Fibroblast of skin of right quadriceps (primary cell): ENCODE results near the gene GCN1.

Experiments used
- DNase-seq: peaks from one replicate; pipeline ENCODE4 v3.0.0-alpha.2; 2013

GCN1 gene

DNA sequence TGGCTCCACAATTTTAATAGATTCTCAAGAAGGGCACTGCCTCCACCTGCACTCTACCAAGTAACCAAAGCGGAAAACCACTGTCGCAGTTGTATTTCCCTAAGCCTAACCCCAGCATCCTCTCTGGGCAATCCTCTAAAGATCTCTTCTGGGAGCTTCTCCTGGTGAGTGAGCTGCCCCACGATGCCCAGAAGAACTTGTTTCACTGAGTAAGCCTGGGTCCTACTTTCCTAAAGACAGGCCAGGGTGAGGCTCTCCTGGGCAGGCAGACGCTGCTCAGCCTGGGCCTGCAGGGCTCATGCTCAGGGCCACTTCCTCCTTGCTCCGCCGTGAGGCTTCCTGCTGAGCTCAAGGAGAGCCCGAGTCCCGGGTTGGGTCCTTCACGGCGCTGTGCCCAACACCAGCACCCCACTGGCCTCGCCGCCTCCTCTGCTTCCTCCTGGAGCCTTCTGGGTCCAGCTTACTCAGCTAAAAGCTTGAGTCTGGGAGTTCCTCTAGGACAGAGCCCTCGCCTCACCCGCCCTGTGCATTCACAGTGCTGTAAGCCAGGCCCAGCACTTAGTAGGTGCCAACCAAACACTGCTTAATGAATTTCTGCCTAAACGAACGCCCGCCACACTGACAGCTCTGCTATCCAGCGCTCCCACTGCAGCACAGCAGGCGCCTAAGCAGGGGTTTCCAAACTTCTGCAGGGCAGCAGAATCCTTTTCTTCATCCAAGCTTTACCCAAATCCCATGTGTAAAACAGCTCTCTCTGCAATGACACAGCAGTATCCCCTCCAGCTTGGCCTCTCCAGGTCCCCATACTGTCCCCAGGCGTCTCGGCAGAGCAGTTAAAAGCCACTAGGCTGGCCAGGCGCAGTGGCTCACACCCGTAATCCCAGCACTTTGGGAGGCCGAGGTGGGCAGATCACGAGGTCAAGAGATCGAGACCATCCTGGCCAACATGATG lies 83.7 kb downstream of the GCN1 start:
- no peak for DNase-seq

DNA sequence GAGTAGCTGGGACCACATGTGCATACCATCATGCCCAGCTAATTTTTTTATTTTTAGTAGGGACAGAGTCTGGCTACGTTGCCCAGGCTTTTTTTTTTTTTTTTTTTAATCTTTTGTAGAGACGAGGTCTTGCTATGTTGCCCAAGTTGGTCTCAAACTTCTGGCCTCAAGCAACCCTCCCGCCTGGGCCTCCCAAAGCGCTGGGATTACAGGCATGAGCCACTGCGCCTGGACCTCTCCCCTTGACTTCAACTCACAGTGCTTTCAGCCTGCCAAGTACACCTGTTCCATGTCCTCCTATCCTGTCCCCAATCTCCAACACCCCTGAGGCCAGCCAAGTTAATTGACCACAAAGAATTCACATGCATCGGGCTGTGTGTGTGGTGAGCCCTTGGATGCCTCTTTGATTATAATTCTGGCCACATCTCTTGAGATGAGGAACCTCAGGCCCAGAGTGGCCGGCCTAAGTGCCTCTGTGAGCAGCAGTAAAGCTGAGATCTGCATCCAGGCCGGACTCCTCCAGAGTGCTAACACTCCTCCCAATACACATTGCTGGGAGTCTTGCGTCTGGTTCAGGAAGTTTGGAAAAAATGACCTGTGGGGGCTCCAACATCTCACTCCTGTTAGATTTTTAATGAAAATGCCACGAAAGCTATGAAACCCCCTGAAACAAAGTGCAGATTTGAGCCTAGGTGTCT lies 84.8 kb downstream of the GCN1 start:
- DNase-seq, result no peak

GRCh38 chr12:120106151-120106550 lies 88.4 kb downstream of the GCN1 start:
- no peak for DNase-seq

- no peak for DNase-seq
Observed at GRCh38 chr12:120103371-120103770, 91.1 kb downstream of the GCN1 start.

DNA sequence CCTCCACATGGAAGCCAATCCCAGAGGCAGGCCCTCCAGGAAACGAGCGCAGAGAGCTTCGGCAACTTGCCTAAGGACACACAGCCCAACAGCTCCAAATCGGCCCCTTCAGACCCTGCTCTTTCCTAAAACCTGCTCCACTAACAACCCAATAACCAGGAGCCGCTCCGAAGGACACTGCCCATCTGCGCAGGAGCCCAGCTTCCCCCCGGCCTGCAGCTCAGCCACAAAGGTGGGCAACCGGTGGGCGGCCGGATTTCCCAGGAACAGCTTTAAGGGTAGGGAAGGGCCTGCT lies 91.5 kb downstream of the GCN1 start:
- DNase-seq, result no peak

GRCh38 chr12:120102189-120103043 lies 92.1 kb downstream of the GCN1 start:
- no peak for DNase-seq

DNA sequence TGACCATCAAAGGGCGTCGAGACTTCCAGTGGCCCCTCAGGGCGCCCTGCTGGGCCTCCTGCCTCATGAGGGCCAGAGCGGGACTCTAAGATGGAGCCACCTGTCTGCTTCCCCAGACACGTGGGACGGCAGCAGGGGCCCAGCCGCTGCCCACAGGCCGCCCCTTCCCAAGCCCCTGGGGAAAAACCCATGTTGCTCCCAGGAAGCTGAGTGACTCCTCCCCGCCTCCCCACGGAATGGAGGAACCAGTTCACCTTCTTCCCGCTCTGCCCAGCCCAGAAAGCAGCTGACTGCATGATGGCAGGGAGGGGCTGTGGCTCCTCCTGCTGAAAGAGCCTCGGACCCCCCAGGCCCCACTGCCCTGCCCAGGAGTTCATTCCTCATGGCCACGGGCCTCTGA lies 92.9 kb downstream of the GCN1 start:
- no peak for DNase-seq

DNA sequence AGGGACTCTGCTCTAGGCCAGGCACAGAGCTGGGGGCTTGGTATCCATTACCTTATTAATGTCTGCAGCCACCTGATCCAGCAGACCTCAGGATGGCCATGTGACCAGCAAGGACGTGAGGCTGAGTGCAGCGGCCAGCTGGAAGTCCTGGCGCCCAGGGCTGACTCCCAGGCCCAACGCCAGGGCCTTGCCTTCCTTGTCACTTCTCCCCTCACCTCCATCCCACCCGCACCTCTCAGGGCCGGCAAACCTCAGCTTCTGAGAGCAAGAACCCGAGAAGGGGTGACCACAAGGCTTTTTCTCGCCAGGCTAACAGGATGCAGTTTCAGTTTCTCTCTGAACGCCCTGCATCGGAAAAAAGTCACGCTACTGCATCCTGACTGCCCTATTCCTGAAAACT lies 93.3 kb downstream of the GCN1 start:
- no peak for DNase-seq

DNA sequence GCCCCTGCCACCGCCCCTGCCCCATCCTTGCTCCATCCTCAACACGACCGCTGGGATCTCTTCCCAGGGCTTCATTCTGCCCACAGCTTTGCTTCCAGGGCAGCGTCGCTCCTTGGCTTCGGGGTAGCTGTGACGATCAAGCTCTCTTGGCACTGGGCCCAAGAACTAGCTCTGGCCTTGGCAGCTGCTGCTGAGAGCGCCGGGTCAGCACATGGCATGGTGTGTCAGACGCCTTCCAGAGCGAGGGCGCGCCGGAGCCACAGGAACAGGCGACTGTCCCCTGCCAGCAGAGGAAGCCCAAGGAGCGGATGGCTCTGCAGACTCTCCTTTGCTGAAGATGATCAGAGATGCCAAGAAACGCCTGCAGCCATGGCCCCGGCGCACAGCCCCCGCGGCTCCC lies 93.9 kb downstream of the GCN1 start:
- no peak for DNase-seq

DNA sequence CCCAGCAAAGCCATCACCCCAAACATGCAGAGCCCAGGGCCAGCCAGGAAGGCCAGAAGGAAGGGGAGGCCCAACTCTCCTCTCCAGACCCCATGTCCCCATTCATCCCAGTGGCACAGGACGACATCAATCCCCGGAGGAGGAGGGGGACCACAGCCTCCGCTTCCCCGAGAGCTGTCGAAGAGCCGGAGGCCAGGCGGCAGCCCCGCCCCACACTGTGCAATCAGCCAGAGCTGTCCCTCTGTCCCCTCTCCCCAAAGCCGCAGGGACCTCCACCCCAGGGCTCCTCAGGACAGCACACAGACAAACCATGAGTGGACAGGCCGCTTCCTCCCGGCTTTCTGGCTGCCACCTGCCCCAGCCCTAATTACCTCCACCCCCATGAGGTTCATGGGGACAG lies 94.8 kb downstream of the GCN1 start:
- DNase-seq, result no peak

DNA sequence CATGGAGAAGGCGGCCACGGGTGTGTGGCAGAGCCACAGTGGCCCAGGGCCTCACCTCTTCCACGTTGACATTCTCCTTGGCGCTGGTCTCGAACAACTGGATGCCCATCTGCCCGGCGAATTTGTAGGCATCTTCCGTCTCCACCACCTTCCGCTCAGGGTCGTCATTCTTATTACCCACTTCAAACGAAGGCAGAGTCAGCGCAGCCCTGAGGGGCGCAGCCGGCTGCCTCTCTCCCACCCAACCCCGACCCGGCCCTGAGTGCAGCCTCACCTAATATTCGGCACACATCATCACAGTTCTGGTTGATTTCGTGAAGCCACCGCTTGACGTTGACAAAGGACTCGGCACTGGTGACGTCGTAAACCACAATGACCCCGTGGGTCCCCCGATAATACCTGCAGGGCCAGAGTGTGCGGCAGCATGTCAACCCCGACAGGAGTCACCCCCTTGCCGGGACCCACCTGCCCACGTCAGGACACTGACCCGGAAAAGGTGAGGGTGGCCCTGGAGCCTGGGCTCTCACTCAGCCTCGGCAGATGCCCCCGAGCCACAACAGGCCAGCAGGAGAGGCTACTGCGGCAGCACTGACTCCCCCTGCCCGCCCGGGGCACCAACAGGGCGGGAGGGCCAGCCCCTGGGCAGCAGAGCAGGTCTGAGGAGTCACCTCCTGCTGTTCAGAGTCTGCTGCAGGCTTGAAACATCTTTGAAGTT lies 95.6 kb downstream of the GCN1 start:
- no peak for DNase-seq

DNA sequence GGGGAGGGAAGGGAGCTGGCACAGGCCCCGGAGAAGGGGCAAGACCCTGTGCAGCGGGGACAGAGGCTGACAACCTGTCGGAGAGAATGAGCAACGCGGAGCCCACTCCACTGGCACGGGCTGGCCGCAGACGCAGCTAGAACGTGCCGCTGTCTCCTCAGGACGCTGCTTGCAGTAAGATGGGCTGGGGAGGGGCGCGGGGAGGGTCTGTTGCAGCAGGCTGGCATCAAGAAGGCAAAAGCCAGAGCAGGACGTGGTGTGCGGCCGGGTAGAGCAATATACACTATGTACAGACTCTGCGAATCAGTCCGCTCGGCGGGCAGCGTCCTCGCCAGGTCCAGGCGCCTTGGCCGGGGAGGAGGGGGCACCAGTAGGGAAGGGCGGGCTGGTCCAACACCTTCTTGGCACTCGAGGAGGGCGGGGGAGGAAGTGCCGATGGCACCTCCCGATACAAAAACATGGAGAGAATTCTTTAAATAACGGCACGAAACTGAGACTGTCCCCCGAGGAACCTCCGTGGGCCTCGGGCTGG lies 97.8 kb downstream of the GCN1 start:
- DNase-seq, result no peak

- DNase-seq, result no peak
Observed at GRCh38 chr12:120095736-120096135, 98.8 kb downstream of the GCN1 start.

DNA sequence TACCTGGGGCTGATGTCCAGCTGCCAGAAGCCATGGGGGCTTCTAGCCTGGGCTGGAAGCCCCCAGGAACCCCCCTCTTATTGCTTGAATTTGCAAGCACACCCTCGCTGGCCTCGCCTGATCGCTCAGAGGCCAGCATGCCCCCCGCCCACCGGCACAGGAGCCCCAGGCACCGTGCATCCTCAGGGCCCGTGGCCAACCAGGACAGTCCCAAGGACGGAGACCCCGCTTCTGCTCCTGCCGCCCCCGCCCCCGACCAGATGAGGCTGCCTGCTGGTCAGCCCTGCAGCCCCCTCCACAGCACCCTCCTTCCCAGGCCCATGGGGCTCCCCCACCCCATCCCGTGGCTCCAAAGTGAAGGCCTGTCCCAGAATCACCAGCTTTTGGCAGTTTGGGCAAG lies 99.2 kb downstream of the GCN1 start:
- DNase-seq, result no peak

DNA sequence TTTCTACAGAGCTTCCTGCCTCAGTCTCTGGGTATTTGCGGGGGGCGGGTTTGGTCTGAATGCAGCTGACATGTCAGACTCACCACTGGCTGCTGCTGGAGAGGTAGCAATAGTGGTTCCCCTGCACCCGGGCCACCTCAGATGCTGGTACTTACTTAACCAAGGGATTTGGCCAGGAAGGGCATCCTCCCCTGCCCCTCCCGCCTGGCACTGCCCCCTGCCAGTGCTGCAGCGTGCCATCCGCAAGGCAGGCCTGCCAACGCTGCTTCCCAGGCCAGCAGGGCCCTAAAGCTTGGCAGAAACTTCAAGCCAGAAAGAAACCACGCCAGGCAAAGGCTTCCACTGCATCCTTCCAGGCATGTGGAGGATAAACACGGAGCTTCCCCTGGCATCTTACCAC lies 100.0 kb downstream of the GCN1 start:
- DNase-seq, result no peak

DNA sequence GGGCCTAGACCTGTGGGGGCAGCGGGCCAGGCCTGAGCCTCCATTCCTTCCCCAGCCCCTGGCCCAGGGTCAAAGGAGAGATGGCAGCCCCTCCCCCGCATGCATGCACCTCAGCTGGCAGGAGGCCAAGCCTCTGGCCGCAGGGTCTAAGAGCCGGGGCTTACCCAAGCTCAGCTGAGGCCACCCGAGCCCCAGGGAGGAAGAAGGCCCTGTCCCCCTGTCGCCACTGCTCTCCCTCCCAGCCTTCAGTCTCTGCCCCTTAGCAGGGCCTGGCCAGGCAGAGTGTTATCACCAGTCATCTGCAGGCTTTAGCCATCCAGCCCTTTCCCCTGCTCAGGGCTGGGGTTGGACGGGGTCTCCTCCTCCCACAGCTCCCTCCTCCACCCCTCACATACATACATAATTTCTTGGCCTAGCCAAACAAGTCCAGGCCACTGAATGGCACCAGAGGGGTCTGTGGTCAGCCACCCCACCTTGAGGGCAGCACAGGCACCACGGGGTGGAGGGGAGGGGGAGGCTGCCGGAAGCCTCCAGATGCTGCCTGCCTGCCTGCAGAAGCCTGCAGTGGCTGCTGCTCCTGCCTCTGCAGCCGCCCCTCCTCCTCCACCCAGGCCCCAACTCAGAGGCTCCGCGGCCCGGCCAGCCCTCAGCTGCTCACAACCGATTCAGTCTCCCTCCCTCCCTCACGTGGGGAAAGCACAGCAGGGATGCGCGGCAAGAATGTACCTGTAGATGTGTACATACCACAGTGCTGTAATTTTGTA lies 100.7 kb downstream of the GCN1 start:
- DNase-seq, result no peak

DNA sequence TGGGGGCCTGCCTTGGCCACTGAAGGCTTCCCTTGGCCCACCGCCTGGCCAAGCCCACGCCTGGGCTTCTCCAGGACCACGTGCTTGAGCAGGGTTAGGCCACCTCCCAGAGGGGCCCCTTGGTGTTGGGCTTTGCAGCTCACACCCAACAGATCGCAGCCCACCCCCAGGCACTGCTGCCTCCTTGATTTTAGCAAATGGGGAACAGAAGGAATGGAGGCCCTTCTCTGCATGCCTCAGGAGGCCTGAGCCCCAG lies 101.3 kb downstream of the GCN1 start:
- DNase-seq, result no peak

DNA sequence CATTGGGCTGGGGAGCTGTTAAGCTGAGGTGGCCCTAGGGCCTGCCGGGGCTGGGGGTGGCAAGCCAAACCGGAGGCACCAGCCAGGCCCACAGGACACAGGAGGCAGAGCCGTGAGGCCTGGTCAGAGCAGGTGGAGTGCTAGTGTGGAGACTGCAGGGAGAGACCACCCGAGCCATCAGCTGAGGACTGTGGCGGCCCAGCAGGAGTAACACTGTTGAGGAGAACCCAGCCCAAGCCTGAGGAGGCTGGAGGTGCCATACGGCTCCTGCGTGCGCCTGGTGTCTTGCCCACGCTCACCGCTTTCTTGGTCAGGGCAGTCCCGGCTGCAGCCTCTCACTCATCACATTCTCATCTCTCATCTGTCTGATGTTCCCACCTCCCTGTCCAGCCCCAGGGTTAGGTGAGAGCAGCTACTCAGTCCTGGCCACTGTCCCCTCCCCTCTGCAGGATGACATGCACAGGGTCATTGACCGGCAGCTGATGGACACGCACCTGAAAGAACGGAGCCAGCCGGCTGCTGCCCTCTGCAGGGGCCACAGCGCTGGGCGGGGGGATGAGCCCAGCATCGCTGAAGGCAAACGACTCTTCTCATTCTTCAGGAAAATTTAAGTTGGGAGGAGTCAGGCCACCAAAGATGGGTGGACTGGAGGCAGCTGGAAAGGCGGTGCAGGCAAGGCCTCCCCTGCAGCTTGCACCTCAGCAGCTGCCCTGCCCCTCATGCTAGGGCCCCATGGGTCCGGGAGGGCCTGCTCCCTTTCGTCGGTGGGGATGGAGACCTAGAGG lies 101.8 kb downstream of the GCN1 start:
- no peak for DNase-seq

DNA sequence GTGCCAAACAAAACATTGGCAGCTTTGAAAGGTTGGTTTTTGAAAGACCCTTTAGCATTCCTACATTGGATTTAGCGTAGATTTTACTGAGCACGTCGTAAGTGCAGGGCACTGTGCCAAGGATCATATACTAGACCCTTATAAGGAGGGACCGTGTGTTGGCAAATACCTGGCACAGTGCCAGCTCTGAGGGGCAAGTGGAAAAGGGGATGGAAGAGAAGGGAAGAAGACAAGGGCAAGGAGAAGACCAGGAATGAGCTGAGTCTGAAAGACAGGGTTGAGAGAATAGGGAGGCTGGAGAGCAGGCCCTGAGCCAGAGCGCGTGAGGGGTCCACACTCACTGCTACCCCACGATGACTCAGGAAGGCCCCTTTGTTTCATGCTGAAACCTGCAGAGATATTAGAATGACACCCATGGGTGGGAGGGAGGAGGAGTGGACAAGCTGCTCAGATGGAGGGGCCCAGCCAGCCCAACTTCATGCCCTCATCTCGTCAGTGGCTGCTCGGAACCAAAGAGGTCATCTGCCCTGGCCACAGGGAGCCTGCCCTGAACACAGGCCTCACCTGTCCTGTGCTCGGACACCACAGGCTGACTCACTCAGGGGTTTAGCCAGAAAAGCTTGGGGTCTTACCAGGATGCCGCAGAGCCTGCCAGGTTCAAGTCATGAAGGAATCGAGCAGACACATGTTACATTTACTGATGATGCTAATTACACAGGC lies 103.0 kb downstream of the GCN1 start:
- no peak for DNase-seq

- no peak for DNase-seq
Observed at GRCh38 chr12:120090626-120091295, 103.8 kb downstream of the GCN1 start.
